PC-3 (cell line): Measurements from ENCODE around the gene KCNB1. TPM values are rescaled to one million over a fixed set of nuclear protein-coding genes. Genes with fewer than 3 reads are reported as not detected.

ENCODE experiments used
- ATAC-seq: fragments of 200-7000 bp; cut with Tn5 transposase; 2 replicates; pipeline ENCODE4 v1.9.1; 2020; ENCODE audit warnings: mild to moderate bottlenecking, moderate library complexity
- BruUV-seq: library from RNA; stranded (reverse); fragments of 400-500 nt; replicated peaks from 2 replicates; lab custom pipeline; 2021; lab: Mats Ljungman, UMichigan
- CTCF ChIA-PET: fragments of 300-600 bp; sonication (Branson Sonifier 250); formaldehyde crosslinking; loops from one replicate; lab custom pipeline; 2022; ENCODE audit warnings: antibody characterized with exemption; lab: Charles Lee
- POLR2A ChIA-PET: fragments of 300-600 bp; sonication (Branson Sonifier 250); formaldehyde crosslinking; loops from one replicate; lab custom pipeline; 2022; ENCODE audit warnings: antibody characterized with exemption; ENCODE audit not compliant: unreplicated experiment; lab: Charles Lee
- DNase-seq: peaks from one replicate; pipeline ENCODE4 v3.0.0-alpha.2; 2015
- H2AFZ ChIP-seq: fragments of 300-600 bp; sonication (generic); 2 replicates; pipeline ENCODE4 v1.6.0; 2016; ENCODE audit warnings: antibody characterized with exemption, low read length
- H3F3A ChIP-seq: fragments of 300-600 bp; sonication (generic); one replicate; pipeline ENCODE4 v1.6.0; 2017; ENCODE audit warnings: antibody characterized with exemption, low read length, control low read depth, mild to moderate bottlenecking; ENCODE audit not compliant: unreplicated experiment
- H3K27ac ChIP-seq: fragments of 300-600 bp; sonication (generic); 2 replicates; pipeline ENCODE4 v1.5.1; 2016; ENCODE audit warnings: mild to moderate bottlenecking, low read length
- H3K27me3 ChIP-seq: fragments of 300-600 bp; sonication (generic); 2 replicates; pipeline ENCODE4 v1.6.1; 2016; ENCODE audit warnings: low read length, mixed read lengths
- H3K36me3 ChIP-seq: fragments of 300-600 bp; sonication (generic); 2 replicates; pipeline ENCODE4 v1.6.1; 2016; ENCODE audit warnings: low read depth, mixed run types, low read length, mixed read lengths
- H3K4me1 ChIP-seq: fragments of 300-600 bp; sonication (generic); 2 replicates; pipeline ENCODE4 v1.5.1; 2016; ENCODE audit warnings: low read length; ENCODE audit not compliant: insufficient read depth
- H3K4me2 ChIP-seq: fragments of 300-600 bp; sonication (generic); 2 replicates; pipeline ENCODE4 v1.6.0; 2016; ENCODE audit warnings: low read length
- H3K4me3 ChIP-seq: fragments of 300-600 bp; sonication (generic); 2 replicates; pipeline ENCODE4 v1.5.1; 2016; ENCODE audit warnings: mild to moderate bottlenecking, low read length, mixed read lengths
- H3K79me2 ChIP-seq: fragments of 300-600 bp; sonication (generic); 2 replicates; pipeline ENCODE4 v1.6.1; 2017; ENCODE audit warnings: low read length, mixed read lengths
- H3K9ac ChIP-seq: fragments of 300-600 bp; sonication (generic); 2 replicates; pipeline ENCODE4 v1.6.0; 2016; ENCODE audit warnings: mild to moderate bottlenecking, low read length
- H3K9me2 ChIP-seq: fragments of 300-600 bp; sonication (generic); replicated peaks from 2 replicates; pipeline ENCODE4 v1.6.1; 2016; ENCODE audit warnings: mixed run types, low read length, mixed read lengths
- H3K9me3 ChIP-seq: fragments of 300-600 bp; sonication (generic); 2 replicates; pipeline ENCODE4 v1.6.1; 2016; ENCODE audit warnings: low read length, mixed read lengths
- H4K20me1 ChIP-seq: fragments of 300-600 bp; sonication (generic); 2 replicates; pipeline ENCODE4 v1.6.1; 2016; ENCODE audit warnings: low read length, mixed read lengths
- EZH2 ChIP-seq: fragments of 300-600 bp; sonication (generic); IDR thresholded peaks from one replicate; pipeline ENCODE4 v1.6.1; 2017; ENCODE audit warnings: antibody characterized with exemption, mild to moderate bottlenecking, low read length; ENCODE audit not compliant: unreplicated experiment
- EZH2phosphoT487 ChIP-seq: fragments of 300-600 bp; sonication (generic); IDR thresholded peaks from 2 replicates; pipeline ENCODE4 v1.6.1; 2018; ENCODE audit warnings: mild to moderate bottlenecking, antibody characterized with exemption, low read length, borderline replicate concordance
- intact Hi-C: fragments of 100-400 bp; cut with micrococcal nuclease; formaldehyde crosslinking; loops from 2 replicates; pipeline ENCODE4 v1.9.0; 2023
- total RNA-seq: library from RNA; depleted of rRNA; stranded (reverse); fragments of >200 nt; gene quantifications from 2 replicates; pipeline ENCODE4 v1.2.3, GENCODE V29; 2014
- TF ChIP-seq, protein P1 (sequence below): fragments of 300-600 bp; sonication (generic); conservative IDR thresholded peaks from 2 replicates; pipeline ENCODE4 v1.5.1; 2017; ENCODE audit warnings: antibody characterized with exemption, low read depth, mild to moderate bottlenecking, low read length

KCNB1 gene
- total RNA-seq, 1 experiment from 2014 or later, result 0.04 TPM

DNA sequence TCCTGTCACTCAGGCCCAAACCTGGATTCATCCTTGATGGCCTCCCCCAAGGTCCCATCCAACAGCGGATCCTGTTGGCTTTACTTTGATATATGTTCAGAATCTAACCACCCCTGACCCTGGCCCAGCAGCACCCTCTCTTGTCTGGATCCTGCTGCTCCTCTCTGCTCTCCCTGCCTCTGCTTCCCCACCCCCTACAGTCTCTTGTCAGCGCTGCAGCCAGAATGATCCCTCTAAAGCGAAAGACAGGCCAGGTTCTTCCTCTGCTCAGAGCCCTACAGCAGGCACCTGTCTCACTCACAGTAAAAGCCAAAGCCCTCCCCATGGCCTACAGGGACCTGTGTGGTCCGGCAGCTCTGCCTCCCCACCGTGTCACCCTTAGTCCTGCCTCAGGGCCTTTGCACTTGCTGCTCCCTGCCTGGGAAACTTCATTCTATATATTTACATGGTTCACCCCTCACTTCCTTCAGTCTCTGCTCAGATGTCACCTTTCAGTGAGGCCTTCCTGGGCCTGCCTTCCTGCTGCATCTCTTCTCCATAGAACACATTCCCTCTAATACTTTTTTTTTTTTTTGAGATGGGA, 37.4 kb upstream of the KCNB1 start:
- Histone ChIP-seq H3K4me2 (no peak overlapping the region), H3K9me2 (no peaks in the 10 kb centered on the region), H4K20me1 (no peaks in the 10 kb centered on the region), H3K9ac (no peak overlapping the region), H3K36me3 (no peaks in the 10 kb centered on the region), H3K27ac (no peak overlapping the region), H3K4me3 (no peak overlapping the region), H3K27me3 (peaks cover 20% of the 10 kb centered on the region), H3K79me2 (no peaks in the 10 kb centered on the region), H3K9me3 (no peaks in the 10 kb centered on the region), H3F3A (no peaks in the 10 kb centered on the region), H2AFZ (no peak overlapping the region), H3K4me1 (0 out of 2 replicates have a peak, but pooled peaks cover 4% of the 10 kb centered on the region)
- DNase-seq (no peak), ATAC-seq (no peak; the same call in 1 of the 2 replicates)
- ChIA-PET POLR2A (interaction anchor here (0.6 kb wide), 1 partner anchor 517 kb away, joined by 3 read pairs; no protein-coding TSS in a partner anchor), CTCF (interaction anchor here (0.9 kb wide), 1 partner anchor 22 kb away, joined by 3 read pairs; no protein-coding TSS in a partner anchor)
- no TSS peak for BruUV-seq
- TF ChIP-seq, protein P1, sequence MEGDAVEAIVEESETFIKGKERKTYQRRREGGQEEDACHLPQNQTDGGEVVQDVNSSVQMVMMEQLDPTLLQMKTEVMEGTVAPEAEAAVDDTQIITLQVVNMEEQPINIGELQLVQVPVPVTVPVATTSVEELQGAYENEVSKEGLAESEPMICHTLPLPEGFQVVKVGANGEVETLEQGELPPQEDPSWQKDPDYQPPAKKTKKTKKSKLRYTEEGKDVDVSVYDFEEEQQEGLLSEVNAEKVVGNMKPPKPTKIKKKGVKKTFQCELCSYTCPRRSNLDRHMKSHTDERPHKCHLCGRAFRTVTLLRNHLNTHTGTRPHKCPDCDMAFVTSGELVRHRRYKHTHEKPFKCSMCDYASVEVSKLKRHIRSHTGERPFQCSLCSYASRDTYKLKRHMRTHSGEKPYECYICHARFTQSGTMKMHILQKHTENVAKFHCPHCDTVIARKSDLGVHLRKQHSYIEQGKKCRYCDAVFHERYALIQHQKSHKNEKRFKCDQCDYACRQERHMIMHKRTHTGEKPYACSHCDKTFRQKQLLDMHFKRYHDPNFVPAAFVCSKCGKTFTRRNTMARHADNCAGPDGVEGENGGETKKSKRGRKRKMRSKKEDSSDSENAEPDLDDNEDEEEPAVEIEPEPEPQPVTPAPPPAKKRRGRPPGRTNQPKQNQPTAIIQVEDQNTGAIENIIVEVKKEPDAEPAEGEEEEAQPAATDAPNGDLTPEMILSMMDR, result 0 out of 2 replicates have a peak, but pooled peaks have one; percentile 18
- TF ChIP-seq EZH2 (no peak), EZH2phosphoT487 (no peak)
- intact Hi-C loops, result no loop called here

DNA sequence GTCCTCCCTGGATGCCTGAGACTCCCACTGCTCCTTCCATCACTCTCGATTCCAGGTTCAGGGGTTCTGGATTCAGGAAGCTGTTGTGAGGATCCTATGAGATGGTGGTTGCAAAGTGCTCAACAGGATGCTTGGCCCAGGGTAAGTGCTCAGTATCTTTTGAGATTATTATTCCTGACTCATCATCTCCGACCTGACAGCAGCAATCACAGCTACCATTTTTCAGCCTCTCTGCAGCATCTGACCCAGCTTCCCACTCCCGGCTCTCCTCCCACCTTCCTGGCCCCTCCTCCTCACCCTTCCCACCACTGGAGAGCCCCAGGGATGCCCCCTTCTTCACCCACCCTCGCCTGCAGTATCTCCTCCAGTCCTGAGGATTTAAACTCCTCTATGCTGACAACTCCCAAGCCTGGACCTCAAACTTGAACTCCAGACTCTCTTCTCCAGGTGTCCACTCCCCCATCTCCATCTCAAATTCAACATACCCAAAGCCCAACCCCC, 36.8 kb upstream of the KCNB1 start:
- Histone ChIP-seq H3K9me2 (no peaks in the 10 kb centered on the region), H3K79me2 (no peaks in the 10 kb centered on the region), H3K9me3 (no peaks in the 10 kb centered on the region), H3K27ac (no peak overlapping the region), H4K20me1 (no peaks in the 10 kb centered on the region), H3K4me1 (0 out of 2 replicates have a peak, but pooled peaks cover 4% of the 10 kb centered on the region), H2AFZ (no peak overlapping the region), H3K9ac (no peak overlapping the region), H3K4me3 (no peak overlapping the region), H3K4me2 (no peak overlapping the region), H3K36me3 (no peaks in the 10 kb centered on the region), H3K27me3 (peaks cover 25% of the 10 kb centered on the region), H3F3A (no peaks in the 10 kb centered on the region)
- TF ChIP-seq, protein P1, result no peak
- TF ChIP-seq EZH2phosphoT487 (no peak), EZH2 (no peak)
- POLR2A ChIA-PET, result interaction anchor here (0.6 kb wide), 1 partner anchor 518 kb away, joined by 3 read pairs; no protein-coding TSS in a partner anchor
- CTCF ChIA-PET, result interaction anchor here (0.9 kb wide), 1 partner anchor 22 kb away, joined by 3 read pairs; no protein-coding TSS in a partner anchor
- intact Hi-C loops, result no loop called here
- ATAC-seq (no peak), DNase-seq (no peak)
- no TSS peak for BruUV-seq

DNA sequence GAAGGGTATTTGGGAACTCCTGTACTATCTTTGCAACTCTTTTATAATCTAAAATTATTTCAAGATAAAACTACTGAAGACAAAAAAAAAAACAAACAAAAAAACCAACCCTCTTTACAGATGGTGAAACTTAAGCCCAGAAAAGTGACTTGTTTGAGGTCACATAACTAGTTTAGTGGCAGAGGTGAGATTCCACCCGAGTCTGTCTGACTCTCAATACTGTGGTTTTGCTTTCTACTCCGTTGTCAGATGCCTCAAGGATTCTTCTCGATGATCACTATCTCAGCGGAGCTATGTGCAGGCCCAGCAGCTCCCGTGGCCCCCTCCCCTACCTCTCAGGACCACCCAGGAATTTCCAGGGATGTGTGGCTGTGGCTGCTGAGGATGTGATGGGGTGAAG, 36.1 kb upstream of the KCNB1 start:
- H3K79me2 ChIP-seq, result no peaks in the 10 kb centered on the region
- H4K20me1 ChIP-seq, result no peaks in the 10 kb centered on the region
- H3K4me1 ChIP-seq, result 0 out of 2 replicates have a peak, but pooled peaks cover 4% of the 10 kb centered on the region
- H3K9me3 ChIP-seq, result no peaks in the 10 kb centered on the region
- H2AFZ ChIP-seq, result no peak overlapping the region
- intact Hi-C loops, result no loop called here
- no peak for DNase-seq
- no peak overlapping the region for H3K9ac ChIP-seq
- ATAC-seq, result no peak
- no peak overlapping the region for H3K27ac ChIP-seq
- POLR2A ChIA-PET, result no interaction called here
- no peaks in the 10 kb centered on the region for H3K9me2 ChIP-seq
- H3K4me3 ChIP-seq, result no peak overlapping the region
- no peak overlapping the region for H3K4me2 ChIP-seq
- no peak for TF ChIP-seq EZH2
- TF ChIP-seq, protein P1, result no peak
- TF ChIP-seq EZH2phosphoT487, result no peak
- BruUV-seq, result no TSS peak
- peaks cover 32% of the 10 kb centered on the region for H3K27me3 ChIP-seq
- no peaks in the 10 kb centered on the region for H3F3A ChIP-seq
- no peaks in the 10 kb centered on the region for H3K36me3 ChIP-seq
- CTCF ChIA-PET, result interaction anchor here (0.9 kb wide), 1 partner anchor 23 kb away, joined by 3 read pairs; no protein-coding TSS in a partner anchor
